SK-N-SH (cell line): ENCODE results near the gene PABPC1L. TPM values are rescaled to one million over a fixed set of nuclear protein-coding genes. Genes with fewer than 3 reads are reported as not detected.

Experiments used
- CTCF ChIA-PET: fragments of 300-600, 350-600 bp; formaldehyde crosslinking; extraction: SDS; loops from one replicate; lab custom pipeline; 2021; lab: Yijun Ruan, JAX
- POLR2A ChIA-PET: fragments of 350-600 bp; sonication (Branson Sonifier 250); formaldehyde crosslinking; extraction: SDS; loops from one replicate; lab custom pipeline; 2020; ENCODE audit warnings: antibody characterized with exemption, inconsistent platforms; lab: Yijun Ruan, JAX
- DNase-seq: peaks from one replicate; pipeline ENCODE4 v3.0.0; 2012
- H2AFZ ChIP-seq: fragments of 200-600 bp; sonication (generic); 2 replicates; pipeline ENCODE4 v1.8.1; 2016; ENCODE audit warnings: antibody characterized with exemption, mild to moderate bottlenecking, low read depth
- H3F3A ChIP-seq: fragments of 200-600 bp; sonication (generic); replicated peaks from 2 replicates; pipeline ENCODE3; 2016; ENCODE audit warnings: antibody characterized with exemption, mild to moderate bottlenecking; ENCODE audit not compliant: insufficient read depth
- H3K27ac ChIP-seq, 2 experiments: fragments of 200-500 bp in 1 of 2; fragments of 200-600 bp in 1 of 2; sonication (Bioruptor generic) in 1 of 2; sonication (generic), shearing (Covaris generic) in 1 of 2; 2 replicates each; pipeline versions ENCODE4 v1.5.1 to v1.6.1; 2014 to 2016; ENCODE audit warnings: low read depth in 2 of 2, inconsistent platforms in 1 of 2, low read length in 1 of 2, mild to moderate bottlenecking in 1 of 2, mixed read lengths in 1 of 2
- H3K27me3 ChIP-seq: fragments of 200-600 bp; sonication (generic), shearing (Covaris generic); 2 replicates; pipeline ENCODE4 v1.6.1; 2016; ENCODE audit warnings: mixed run types; ENCODE audit not compliant: insufficient read depth
- H3K36me3 ChIP-seq, 2 experiments: fragments of 200-500 bp in 1 of 2; fragments of 200-600 bp in 1 of 2; sonication (Bioruptor generic) in 1 of 2; sonication (generic) in 1 of 2; replicated peaks in 1 of 2; 2 replicates each; pipeline versions ENCODE3 to v1.5.1; 2014 to 2016; ENCODE audit warnings: low read length in 1 of 2, mild to moderate bottlenecking in 1 of 2; ENCODE audit not compliant: insufficient read depth in 2 of 2, control insufficient read depth in 1 of 2
- H3K4me1 ChIP-seq, 2 experiments: fragments of 200-500 bp in 1 of 2; fragments of 200-600 bp in 1 of 2; sonication (Bioruptor generic) in 1 of 2; sonication (generic), shearing (Covaris generic) in 1 of 2; 2 replicates each; pipeline versions ENCODE4 v1.5.1 to v1.6.1; 2014 to 2016; ENCODE audit warnings: low read depth in 1 of 2, low read length in 1 of 2, mixed run types in 1 of 2; ENCODE audit not compliant: insufficient read depth in 2 of 2, control insufficient read depth in 1 of 2
- H3K4me2 ChIP-seq: fragments of 200-600 bp; sonication (generic), shearing (Covaris generic); 2 replicates; pipeline ENCODE4 v1.6.1; 2017; ENCODE audit warnings: mixed run types
- H3K4me3 ChIP-seq, 2 experiments: fragments of 200-500 bp in 1 of 2; fragments of 200-600 bp in 1 of 2; sonication (Bioruptor generic) in 1 of 2; sonication (generic), shearing (Covaris generic) in 1 of 2; 2 replicates each; pipeline versions ENCODE4 v1.5.1 to v1.8.1; 2014 to 2016; ENCODE audit warnings: low read depth in 2 of 2, inconsistent platforms in 1 of 2, low read length in 1 of 2, mild to moderate bottlenecking in 1 of 2, mixed read lengths in 1 of 2, moderate library complexity in 1 of 2
- H3K79me2 ChIP-seq: fragments of 200-600 bp; sonication (generic); 2 replicates; pipeline ENCODE4 v1.8.1; 2017; ENCODE audit warnings: mild to moderate bottlenecking; ENCODE audit not compliant: insufficient read depth
- H3K9ac ChIP-seq: fragments of 200-600 bp; sonication (generic); 2 replicates; pipeline ENCODE4 v1.6.1; 2017; ENCODE audit warnings: mixed run types
- H3K9me2 ChIP-seq: fragments of 200-600 bp; sonication (generic); 2 replicates; pipeline ENCODE4 v1.6.1; 2017; ENCODE audit warnings: mixed run types
- H3K9me3 ChIP-seq: fragments of 200-600 bp; sonication (generic); 2 replicates; pipeline ENCODE4 v1.6.1; 2017; ENCODE audit warnings: mixed run types, mild to moderate bottlenecking, moderate library complexity
- H4K20me1 ChIP-seq: fragments of 200-600 bp; sonication (generic); 2 replicates; pipeline ENCODE4 v1.6.1; 2017; ENCODE audit warnings: mild to moderate bottlenecking, mixed run types; ENCODE audit not compliant: insufficient read depth
- CHD2 ChIP-seq: fragments of 150-350 bp; IDR thresholded peaks from 2 replicates; pipeline ENCODE4 v1.6.1; 2018; ENCODE audit warnings: low read length; ENCODE audit not compliant: partially characterized antibody
- ELF1 ChIP-seq: IDR thresholded peaks from 2 replicates; pipeline ENCODE4 v1.4.0; 2012
- EP300 ChIP-seq, 2 experiments: IDR thresholded peaks; 2 replicates each; pipeline versions ENCODE4 v1.4.0 to v1.6.1; 2012; ENCODE audit warnings: borderline replicate concordance in 1 of 2, low read depth in 1 of 2, low read length in 1 of 2
- FOSL2 ChIP-seq: IDR thresholded peaks from 2 replicates; pipeline ENCODE4 v1.4.0; 2012; ENCODE audit warnings: low read depth, mild to moderate bottlenecking, moderate library complexity, borderline replicate concordance
- FOXM1 ChIP-seq: IDR thresholded peaks from 2 replicates; pipeline ENCODE4 v1.4.0; 2012; ENCODE audit warnings: low read depth, mild to moderate bottlenecking
- GABPA ChIP-seq: IDR thresholded peaks from 2 replicates; pipeline ENCODE4 v1.4.0; 2012; ENCODE audit warnings: low read depth, mild to moderate bottlenecking
- MXI1 ChIP-seq: IDR thresholded peaks from 2 replicates; pipeline ENCODE4 v1.6.1; 2012; ENCODE audit warnings: mild to moderate bottlenecking, low read depth, low read length, improper control_type of control experiment
- NRF1 ChIP-seq: IDR thresholded peaks from 2 replicates; pipeline ENCODE4 v1.6.1; 2012; ENCODE audit warnings: low read depth, mild to moderate bottlenecking, low read length
- POLR2AphosphoS5 ChIP-seq: IDR thresholded peaks from 2 replicates; pipeline ENCODE4 v1.6.1; 2012; ENCODE audit warnings: low read depth, low read length
- RCOR1 ChIP-seq: fragments of 150-350 bp; IDR thresholded peaks from 2 replicates; pipeline ENCODE4 v1.6.1; 2017; ENCODE audit warnings: antibody characterized with exemption, low read length
- SIN3A ChIP-seq: IDR thresholded peaks from 2 replicates; pipeline ENCODE4 v1.6.1; 2012; ENCODE audit warnings: low read depth, mild to moderate bottlenecking, low read length, moderate library complexity, borderline replicate concordance
- SMC3 ChIP-seq: IDR thresholded peaks from 2 replicates; pipeline ENCODE4 v1.6.1; 2012; ENCODE audit warnings: low read depth, low read length, improper control_type of control experiment
- TAF1 ChIP-seq: IDR thresholded peaks from 2 replicates; pipeline ENCODE4 v1.6.1; 2012; ENCODE audit warnings: low read depth, mild to moderate bottlenecking, low read length, moderate library complexity, borderline replicate concordance
- TCF12 ChIP-seq: IDR thresholded peaks from 2 replicates; pipeline ENCODE4 v1.4.0; 2012
- YY1 ChIP-seq: IDR thresholded peaks from 2 replicates; pipeline ENCODE4 v1.4.0; 2012; ENCODE audit warnings: low read depth, mild to moderate bottlenecking
- WGBS: methylation state at CpG from one replicate; pipeline ENCODE4 v1.1.6; 2017; ENCODE audit warnings: low lambda C conversion rate; 5-methylcytosine and 5-hydroxymethylcytosine counted together
- polyA plus RNA-seq, 3 experiments: library from polyadenylated mRNA; depleted of rRNA; stranded (reverse); fragments of >200 nt; gene quantifications; 2 replicates each; pipeline ENCODE4 v1.2.3, GENCODE V29; 2012
- TF ChIP-seq, protein P1 (sequence below): fragments of 150-350 bp; IDR thresholded peaks from 2 replicates; pipeline ENCODE4 v1.6.1; 2017; ENCODE audit warnings: antibody characterized with exemption, low read length, low read depth, borderline replicate concordance
- TF ChIP-seq, protein P2 (sequence below): IDR thresholded peaks from 2 replicates; pipeline ENCODE4 v1.6.1; 2012; ENCODE audit warnings: mild to moderate bottlenecking, low read depth, low read length, moderate library complexity
- TF ChIP-seq, protein P3 (sequence below): IDR thresholded peaks from 2 replicates; pipeline ENCODE4 v1.4.0; 2012; ENCODE audit warnings: low read depth, borderline replicate concordance
- TF ChIP-seq, protein P4 (sequence below): fragments of 200-600 bp; sonication (generic); IDR thresholded peaks from 2 replicates; pipeline ENCODE4 v1.6.1; 2017; ENCODE audit warnings: antibody characterized with exemption, mild to moderate bottlenecking, moderate library complexity
- TF ChIP-seq, protein P5 (sequence below): IDR thresholded peaks from 2 replicates; pipeline ENCODE4 v1.4.0; 2012; ENCODE audit warnings: low read depth

The PABPC1L gene
- polyA plus RNA-seq, 1 of the 3 experiments (the other 2 are of a cell fraction), result 205 TPM

DNA sequence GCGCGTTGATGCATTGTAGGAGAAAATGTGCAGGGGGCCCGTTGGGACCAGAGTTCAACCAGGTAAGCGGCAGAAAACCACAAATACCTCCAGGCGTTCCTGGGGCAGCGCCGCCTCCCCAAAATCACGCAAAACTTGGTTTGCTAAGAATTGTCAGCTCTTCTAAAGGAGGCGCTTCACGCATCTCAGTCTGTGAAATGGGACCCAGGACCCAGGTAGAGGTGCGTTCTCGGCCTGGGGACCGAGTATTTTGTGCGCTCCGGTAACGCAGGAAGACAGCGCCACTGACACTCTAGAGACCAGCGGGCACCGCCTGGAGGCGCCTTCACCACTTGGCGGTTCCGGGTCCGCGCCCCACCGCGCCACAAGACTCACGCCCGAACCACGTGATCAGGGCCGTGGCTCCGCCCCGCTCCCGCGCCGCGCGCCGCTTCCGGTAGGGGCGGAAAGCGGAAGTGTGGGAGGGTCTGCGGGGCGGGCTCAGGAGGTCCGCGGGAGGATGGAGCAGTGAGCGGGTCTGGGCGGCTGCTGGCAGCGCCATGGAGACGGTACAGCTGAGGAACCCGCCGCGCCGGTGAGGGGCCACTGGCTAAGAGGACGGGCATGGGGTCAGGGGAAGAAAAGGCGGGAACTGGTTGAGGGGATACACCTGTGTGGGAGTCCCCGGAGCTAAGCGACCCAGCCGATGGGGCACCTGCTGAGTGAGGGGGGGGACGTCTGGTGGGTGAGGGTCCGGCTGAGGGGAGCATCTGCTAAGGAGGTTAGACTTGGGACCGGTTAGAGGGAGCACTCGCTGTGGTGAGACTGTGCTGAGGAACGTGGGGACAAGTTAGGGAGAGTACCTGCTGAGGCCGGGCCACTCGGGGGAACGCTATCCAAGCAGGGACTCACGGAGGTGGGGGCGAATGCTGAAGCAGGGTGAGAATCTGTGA lies 56.4 kb downstream of the PABPC1L start, which contains the start of gene STK4:
Gene STK4, plus strand, starts transcription at position 483 of the 932 bp plus-strand sequence. Its CDS starts 57 bp downstream, at position 540.
- DNase-seq, result peak; percentile 97
- peaks cover 14% of the 10 kb centered on the region; the same call in 1 of the 2 replicates for H4K20me1 ChIP-seq
- peak within 1 kb of the TSS; percentile 66 to 97 for H3K4me3 ChIP-seq
- no peaks in the 10 kb centered on the region for H3K9me2 ChIP-seq
- peak within 1 kb of the TSS; percentile 93 for H2AFZ ChIP-seq
- peak within 1 kb of the TSS; percentile 46 to 78; a peak in 3 of 4 replicates for H3K27ac ChIP-seq
- peaks cover 13% of the 10 kb centered on the region for H3F3A ChIP-seq
- peaks cover 0 to 3% of the 10 kb centered on the region in 2 experiments for H3K36me3 ChIP-seq
- H3K9me3 ChIP-seq, result no peaks in the 10 kb centered on the region
- ChIA-PET CTCF (interaction anchor here (1.0 to 1.9 kb wide), 6 partner anchors 12 to 283 kb away, joined by 3 to 6 read pairs (median 3); no protein-coding TSS in a partner anchor), POLR2A (no interaction called here)
- peak within 1 kb of the TSS; percentile 84 for H3K4me2 ChIP-seq
- peak within 1 kb of the TSS; percentile 84 for H3K9ac ChIP-seq
- TF ChIP-seq EP300 (IDR thresholded peaks at IDR 0.05; ENCODE audit: borderline replicate concordance in 1 of 2, low read depth in 1 of 2, low read length in 1 of 2), result peak in 1 of 2 experiments; percentile 12; a peak in 1 of 4 replicates
- TF ChIP-seq, protein P1, sequence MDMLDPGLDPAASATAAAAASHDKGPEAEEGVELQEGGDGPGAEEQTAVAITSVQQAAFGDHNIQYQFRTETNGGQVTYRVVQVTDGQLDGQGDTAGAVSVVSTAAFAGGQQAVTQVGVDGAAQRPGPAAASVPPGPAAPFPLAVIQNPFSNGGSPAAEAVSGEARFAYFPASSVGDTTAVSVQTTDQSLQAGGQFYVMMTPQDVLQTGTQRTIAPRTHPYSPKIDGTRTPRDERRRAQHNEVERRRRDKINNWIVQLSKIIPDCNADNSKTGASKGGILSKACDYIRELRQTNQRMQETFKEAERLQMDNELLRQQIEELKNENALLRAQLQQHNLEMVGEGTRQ, result peak; percentile 71
- peak; percentile 87 for TF ChIP-seq GABPA
- TF ChIP-seq YY1, result peak; percentile 47; the same call in 1 of the 2 replicates
- TF ChIP-seq MXI1, result peak; percentile 86
- no peak for TF ChIP-seq CHD2
- no peak for TF ChIP-seq TCF12
- peak; percentile 88 for TF ChIP-seq POLR2AphosphoS5
- TF ChIP-seq, protein P2, sequence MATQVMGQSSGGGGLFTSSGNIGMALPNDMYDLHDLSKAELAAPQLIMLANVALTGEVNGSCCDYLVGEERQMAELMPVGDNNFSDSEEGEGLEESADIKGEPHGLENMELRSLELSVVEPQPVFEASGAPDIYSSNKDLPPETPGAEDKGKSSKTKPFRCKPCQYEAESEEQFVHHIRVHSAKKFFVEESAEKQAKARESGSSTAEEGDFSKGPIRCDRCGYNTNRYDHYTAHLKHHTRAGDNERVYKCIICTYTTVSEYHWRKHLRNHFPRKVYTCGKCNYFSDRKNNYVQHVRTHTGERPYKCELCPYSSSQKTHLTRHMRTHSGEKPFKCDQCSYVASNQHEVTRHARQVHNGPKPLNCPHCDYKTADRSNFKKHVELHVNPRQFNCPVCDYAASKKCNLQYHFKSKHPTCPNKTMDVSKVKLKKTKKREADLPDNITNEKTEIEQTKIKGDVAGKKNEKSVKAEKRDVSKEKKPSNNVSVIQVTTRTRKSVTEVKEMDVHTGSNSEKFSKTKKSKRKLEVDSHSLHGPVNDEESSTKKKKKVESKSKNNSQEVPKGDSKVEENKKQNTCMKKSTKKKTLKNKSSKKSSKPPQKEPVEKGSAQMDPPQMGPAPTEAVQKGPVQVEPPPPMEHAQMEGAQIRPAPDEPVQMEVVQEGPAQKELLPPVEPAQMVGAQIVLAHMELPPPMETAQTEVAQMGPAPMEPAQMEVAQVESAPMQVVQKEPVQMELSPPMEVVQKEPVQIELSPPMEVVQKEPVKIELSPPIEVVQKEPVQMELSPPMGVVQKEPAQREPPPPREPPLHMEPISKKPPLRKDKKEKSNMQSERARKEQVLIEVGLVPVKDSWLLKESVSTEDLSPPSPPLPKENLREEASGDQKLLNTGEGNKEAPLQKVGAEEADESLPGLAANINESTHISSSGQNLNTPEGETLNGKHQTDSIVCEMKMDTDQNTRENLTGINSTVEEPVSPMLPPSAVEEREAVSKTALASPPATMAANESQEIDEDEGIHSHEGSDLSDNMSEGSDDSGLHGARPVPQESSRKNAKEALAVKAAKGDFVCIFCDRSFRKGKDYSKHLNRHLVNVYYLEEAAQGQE, result peak; percentile 31; the same call in 1 of the 2 replicates
- peak; percentile 43; the same call in 1 of the 2 replicates for TF ChIP-seq NRF1
- TF ChIP-seq, protein P3, sequence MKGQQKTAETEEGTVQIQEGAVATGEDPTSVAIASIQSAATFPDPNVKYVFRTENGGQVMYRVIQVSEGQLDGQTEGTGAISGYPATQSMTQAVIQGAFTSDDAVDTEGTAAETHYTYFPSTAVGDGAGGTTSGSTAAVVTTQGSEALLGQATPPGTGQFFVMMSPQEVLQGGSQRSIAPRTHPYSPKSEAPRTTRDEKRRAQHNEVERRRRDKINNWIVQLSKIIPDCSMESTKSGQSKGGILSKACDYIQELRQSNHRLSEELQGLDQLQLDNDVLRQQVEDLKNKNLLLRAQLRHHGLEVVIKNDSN, result peak; percentile 96
- no peak for TF ChIP-seq FOXM1
- TF ChIP-seq SMC3, result peak; percentile 22; the same call in 1 of the 2 replicates
- TF ChIP-seq, protein P4, sequence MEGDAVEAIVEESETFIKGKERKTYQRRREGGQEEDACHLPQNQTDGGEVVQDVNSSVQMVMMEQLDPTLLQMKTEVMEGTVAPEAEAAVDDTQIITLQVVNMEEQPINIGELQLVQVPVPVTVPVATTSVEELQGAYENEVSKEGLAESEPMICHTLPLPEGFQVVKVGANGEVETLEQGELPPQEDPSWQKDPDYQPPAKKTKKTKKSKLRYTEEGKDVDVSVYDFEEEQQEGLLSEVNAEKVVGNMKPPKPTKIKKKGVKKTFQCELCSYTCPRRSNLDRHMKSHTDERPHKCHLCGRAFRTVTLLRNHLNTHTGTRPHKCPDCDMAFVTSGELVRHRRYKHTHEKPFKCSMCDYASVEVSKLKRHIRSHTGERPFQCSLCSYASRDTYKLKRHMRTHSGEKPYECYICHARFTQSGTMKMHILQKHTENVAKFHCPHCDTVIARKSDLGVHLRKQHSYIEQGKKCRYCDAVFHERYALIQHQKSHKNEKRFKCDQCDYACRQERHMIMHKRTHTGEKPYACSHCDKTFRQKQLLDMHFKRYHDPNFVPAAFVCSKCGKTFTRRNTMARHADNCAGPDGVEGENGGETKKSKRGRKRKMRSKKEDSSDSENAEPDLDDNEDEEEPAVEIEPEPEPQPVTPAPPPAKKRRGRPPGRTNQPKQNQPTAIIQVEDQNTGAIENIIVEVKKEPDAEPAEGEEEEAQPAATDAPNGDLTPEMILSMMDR, result peak; percentile 61
- TF ChIP-seq RCOR1, result no peak
- TF ChIP-seq FOSL2, result no peak
- TF ChIP-seq SIN3A, result 0 out of 2 replicates have a peak, but pooled peaks have one; percentile 66
- TF ChIP-seq, protein P5, sequence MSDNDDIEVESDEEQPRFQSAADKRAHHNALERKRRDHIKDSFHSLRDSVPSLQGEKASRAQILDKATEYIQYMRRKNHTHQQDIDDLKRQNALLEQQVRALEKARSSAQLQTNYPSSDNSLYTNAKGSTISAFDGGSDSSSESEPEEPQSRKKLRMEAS, result peak; percentile 89
- TF ChIP-seq TAF1, result peak; percentile 60
- peak; percentile 97 for TF ChIP-seq ELF1
- WGBS, result 3% methylated on average over 46 of the region's 68 CpGs
- H3K27me3 ChIP-seq, result no peaks in the 10 kb centered on the region
- peaks cover 25% of the 10 kb centered on the region in 2 experiments; a peak in 3 of 4 replicates for H3K4me1 ChIP-seq
- peaks cover 50% of the 10 kb centered on the region for H3K79me2 ChIP-seq
